K562 (cell line): ENCODE measurements around the gene SERPINH1. TPM values are rescaled to one million over a fixed set of nuclear protein-coding genes. Genes with fewer than 3 reads are reported as not detected.

Experiments
- ADNP ChIP-seq: fragments of 200-800 bp; sonication (Bioruptor generic); IDR thresholded peaks from 2 replicates; pipeline ENCODE4 v1.6.1; 2016; ENCODE audit warnings: missing genetic modification characterization, missing compliant biosample characterization
- ARID1B ChIP-seq: fragments of 450-650 bp; IDR thresholded peaks from 2 replicates; pipeline ENCODE4 v1.6.1; 2016; ENCODE audit warnings: antibody characterized with exemption, mild to moderate bottlenecking, inconsistent platforms
- ATF3 ChIP-seq, 2 experiments: fragments of 450-650 bp in 1 of 2; sonication (generic) in 1 of 2; formaldehyde crosslinking in 1 of 2; IDR thresholded peaks in 1 of 2; conservative IDR thresholded peaks in 1 of 2; 2 replicates each; pipeline versions ENCODE4 v1.6.1 to v1.8.1; 2016 to 2023; ENCODE audit warnings: mild to moderate bottlenecking in 2 of 2, moderate library complexity in 2 of 2, inconsistent platforms in 1 of 2, missing genetic modification reagents in 1 of 2
- CHD4 ChIP-seq: fragments of 200-600 bp; sonication (generic); IDR thresholded peaks from 3 replicates; pipeline ENCODE4 v1.6.1; 2012; ENCODE audit warnings: low read depth, mild to moderate bottlenecking, mixed read lengths, low read length, inconsistent platforms; ENCODE audit not compliant: insufficient read depth, insufficient replicate concordance, poor library complexity, severe bottlenecking
- E2F3 ChIP-seq: fragments of 250-450 bp; sonication (Bioruptor Pico); IDR thresholded peaks from 2 replicates; pipeline ENCODE4 v1.4.0; 2020; ENCODE audit warnings: mild to moderate bottlenecking
- ELF2 ChIP-seq: fragments of 250-450 bp; sonication (Bioruptor Pico); IDR thresholded peaks from 2 replicates; pipeline ENCODE4 v1.5.0; 2021; ENCODE audit warnings: mild to moderate bottlenecking
- ELF4 ChIP-seq: fragments of 450-650 bp; formaldehyde crosslinking; IDR thresholded peaks from 2 replicates; pipeline ENCODE4 v1.4.0; 2022; ENCODE audit warnings: missing genetic modification characterization
- FOXA3 ChIP-seq, 2 experiments: fragments of 450-650 bp in 1 of 2; sonication (generic) in 1 of 2; formaldehyde crosslinking; IDR thresholded peaks in 1 of 2; conservative IDR thresholded peaks in 1 of 2; 2 replicates each; pipeline versions ENCODE4 v1.4.0 to v1.8.0; 2020 to 2022; ENCODE audit warnings: mild to moderate bottlenecking in 2 of 2, missing genetic modification reagents in 1 of 2
- FOXJ2 ChIP-seq: fragments of 200-800 bp; sonication (Bioruptor generic); IDR thresholded peaks from 2 replicates; pipeline ENCODE4 v1.6.1; 2016; ENCODE audit warnings: missing genetic modification characterization, missing compliant biosample characterization
- HOXB6 ChIP-seq: fragments of 250-450 bp; sonication (Bioruptor Pico); IDR thresholded peaks from 2 replicates; pipeline ENCODE4 v1.5.1; 2022; ENCODE audit warnings: mild to moderate bottlenecking, borderline replicate concordance
- IRF1 ChIP-seq: sonication (generic); formaldehyde crosslinking; IDR thresholded peaks from 2 replicates; pipeline ENCODE4 v1.8.0; 2022; ENCODE audit warnings: missing genetic modification reagents, mild to moderate bottlenecking, borderline replicate concordance
- KDM1A ChIP-seq, 2 experiments: fragments of 450-650 bp; IDR thresholded peaks; 2 replicates each; pipeline ENCODE4 v1.6.1; 2016; ENCODE audit warnings: mild to moderate bottlenecking in 2 of 2
- MTF1 ChIP-seq: fragments of 250-450 bp; sonication (Bioruptor Pico); IDR thresholded peaks from 2 replicates; pipeline ENCODE4 v1.9.0; 2021; ENCODE audit warnings: moderate library complexity, mild to moderate bottlenecking, inconsistent platforms, borderline replicate concordance
- NONO ChIP-seq, 2 experiments: fragments of 200-400 bp in 1 of 2; fragments of 450-650 bp in 1 of 2; formaldehyde crosslinking in 1 of 2; IDR thresholded peaks; 2 replicates each; pipeline ENCODE4 v1.6.1; 2017; ENCODE audit warnings: low read depth in 2 of 2, mild to moderate bottlenecking in 2 of 2, moderate library complexity in 2 of 2, low read length in 1 of 2
- PRDM10 ChIP-seq: fragments of 450-650 bp; IDR thresholded peaks from 2 replicates; pipeline ENCODE4 v1.6.1; 2018; ENCODE audit not compliant: partially characterized antibody
- RBM25 ChIP-seq: fragments of 200-400 bp; formaldehyde crosslinking; IDR thresholded peaks from 2 replicates; pipeline ENCODE4 v1.6.1; 2018; ENCODE audit warnings: low read length, low read depth, moderate library complexity; ENCODE audit not compliant: severe bottlenecking
- RBM34 ChIP-seq: fragments of 200-400 bp; formaldehyde crosslinking; IDR thresholded peaks from 2 replicates; pipeline ENCODE4 v1.6.1; 2018; ENCODE audit warnings: low read length, borderline replicate concordance; ENCODE audit not compliant: insufficient read depth
- TAF1 ChIP-seq: IDR thresholded peaks from 2 replicates; pipeline ENCODE4 v1.6.1; 2011; ENCODE audit warnings: mild to moderate bottlenecking, low read length, moderate library complexity; ENCODE audit not compliant: insufficient read depth, control insufficient read depth, severe bottlenecking; ENCODE audit errors: extremely low read depth
- TRIM24 ChIP-seq, 2 experiments: fragments of 450-650 bp; IDR thresholded peaks; 2 replicates each; pipeline ENCODE4 v1.6.1; 2016
- ZNF133 ChIP-seq: fragments of 250-450 bp; sonication (Bioruptor Pico); IDR thresholded peaks from 2 replicates; pipeline ENCODE4 v1.4.0; 2020; ENCODE audit warnings: mild to moderate bottlenecking
- ZNF436 ChIP-seq: fragments of 250-450, 450-650 bp; sonication (Bioruptor Pico); formaldehyde crosslinking; IDR thresholded peaks from 2 replicates; pipeline ENCODE4 v1.7.0; 2020; ENCODE audit warnings: mild to moderate bottlenecking
- ZNF57 ChIP-seq: fragments of 450-650 bp; formaldehyde crosslinking; IDR thresholded peaks from 2 replicates; pipeline ENCODE4 v1.4.0; 2020; ENCODE audit warnings: mild to moderate bottlenecking, moderate library complexity
- polyA plus RNA-seq, 8 experiments: library from polyadenylated mRNA; depleted of rRNA in 4 of 8; stranded (reverse) in 5 of 8; unstranded in 3 of 8; fragments of >200 nt; fragmentation: Nextera tagmentation in 2 of 8; fragmentation: Illumina TruSeq in 1 of 8; extraction: Ambion mirVana in 2 of 8; extraction: Trizol in 1 of 8; gene quantifications; 2 replicates each; pipeline versions ENCODE4 v1.2.1 to v1.2.3, GENCODE V29; 2011 to 2014; ENCODE audit warnings: inconsistent platforms in 1 of 8, missing spikeins in 1 of 8
- total RNA-seq, 7 experiments: library from RNA; depleted of rRNA in 6 of 7; stranded (reverse); fragments of >200 nt in 6 of 7; fragmentation: Illumina TruSeq in 2 of 7; extraction: Trizol in 2 of 7; gene quantifications; 2 replicates each; pipeline versions ENCODE4 v1.2.1 to v1.2.3, GENCODE V29; 2011 to 2021; ENCODE audit warnings: low replicate concordance in 1 of 7

Gene SERPINH1
- total and polyA plus RNA-seq, 9 of the 15 experiments (the other 6 are each of a cell fraction or from before 2014, with no cell fraction given) = 2.8 to 106 (median 67.9) TPM

GRCh38 chr11:75561426-75562047, 516 bp upstream of the SERPINH1 start (continued):
- TF ChIP-seq ZNF57 (CRISPR knock-in tag) (no peak), ATF3 (IDR thresholded peaks at IDR 0.05) (no peak), ATF3 (CRISPR knock-in tag; conservative IDR thresholded peaks at IDR 0.05) (no peak), KDM1A (IDR thresholded peaks at IDR 0.05) (peak; percentile 69 to 87), HOXB6 (CRISPR knock-in tag) (no peak), ARID1B (0 out of 2 replicates have a peak, but pooled peaks have one; percentile 3), IRF1 (CRISPR knock-in tag) (no peak), MTF1 (CRISPR knock-in tag) (no peak), NONO (IDR thresholded peaks at IDR 0.05; ENCODE audit: low read depth in 2 of 2, low read length in 1 of 2) (0 out of 4 replicates have a peak, but pooled peaks of 1 of the 2 experiments have one; percentile 8), CHD4 (peak; percentile 63), PRDM10 (peak; percentile 91), E2F3 (CRISPR knock-in tag) (0 out of 2 replicates have a peak, but pooled peaks have one; percentile 24), ADNP (tag) (peak; percentile 75), ZNF133 (CRISPR knock-in tag) (no peak), TAF1 (peak; percentile 63), RBM25 (peak; percentile 97), RBM34 (no peak), FOXA3 (CRISPR knock-in tag; conservative IDR thresholded peaks at IDR 0.05 in 1 of 2, IDR thresholded peaks at IDR 0.05 in 1 of 2) (0 out of 4 replicates have a peak, but pooled peaks of 1 of the 2 experiments have one; percentile 19), TRIM24 (IDR thresholded peaks at IDR 0.05) (no peak), ZNF436 (no peak), ELF4 (CRISPR knock-in tag) (no peak), FOXJ2 (tag) (no peak), ELF2 (CRISPR knock-in tag) (no peak)
